Panc1 (cell line): Measurements from ENCODE around the gene NBPF1.
"Not testable (repeated sequence)": the region's sequence is repeated elsewhere in the genome, so short reads cannot be mapped to it uniquely, and the experiment has no call there.

Experiments
- CTCF ChIP-seq: fragments of 450-650 bp; IDR thresholded peaks from 2 replicates; pipeline ENCODE4 v1.5.1; 2017; ENCODE audit warnings: mild to moderate bottlenecking
- POLR2AphosphoS5 ChIP-seq: IDR thresholded peaks from 2 replicates; pipeline ENCODE4 v1.6.1; 2012; ENCODE audit warnings: mild to moderate bottlenecking, low read depth, low read length, moderate library complexity
- REST ChIP-seq, 2 experiments: IDR thresholded peaks; 2 replicates each; pipeline ENCODE4 v1.6.1; 2011 to 2012; ENCODE audit warnings: low read depth in 2 of 2, control low read depth in 1 of 2, low read length in 1 of 2, mild to moderate bottlenecking in 1 of 2, moderate library complexity in 1 of 2; ENCODE audit not compliant: insufficient read depth in 1 of 2
- SIN3A ChIP-seq: IDR thresholded peaks from 2 replicates; pipeline ENCODE4 v1.6.1; 2012; ENCODE audit warnings: low read depth, mild to moderate bottlenecking, low read length, moderate library complexity, borderline replicate concordance; ENCODE audit not compliant: insufficient read depth
- TCF7L2 ChIP-seq: IDR thresholded peaks from 2 replicates; pipeline ENCODE4 v1.6.1; 2011; ENCODE audit warnings: mild to moderate bottlenecking, low read depth, low read length, inconsistent platforms

- TF ChIP-seq CTCF; REST (IDR thresholded peaks at IDR 0.05; ENCODE audit: insufficient read depth in 1 of 2, low read depth in 2 of 2, low read length in 1 of 2); POLR2AphosphoS5; TCF7L2; SIN3A: not testable (repeated sequence)
These were observed 100.5 kb downstream of the NBPF1 start for GRCh38 chr1:16512624-16513411.
